Left forelimb (tissue), 1 donor: ENCODE measurements around the gene PRKAA2.

Experiments
- DNase-seq: peaks from one replicate; pipeline ENCODE4 v3.0.0-alpha.2; 2018; ENCODE audit warnings: low spot score

The PRKAA2 gene

DNA sequence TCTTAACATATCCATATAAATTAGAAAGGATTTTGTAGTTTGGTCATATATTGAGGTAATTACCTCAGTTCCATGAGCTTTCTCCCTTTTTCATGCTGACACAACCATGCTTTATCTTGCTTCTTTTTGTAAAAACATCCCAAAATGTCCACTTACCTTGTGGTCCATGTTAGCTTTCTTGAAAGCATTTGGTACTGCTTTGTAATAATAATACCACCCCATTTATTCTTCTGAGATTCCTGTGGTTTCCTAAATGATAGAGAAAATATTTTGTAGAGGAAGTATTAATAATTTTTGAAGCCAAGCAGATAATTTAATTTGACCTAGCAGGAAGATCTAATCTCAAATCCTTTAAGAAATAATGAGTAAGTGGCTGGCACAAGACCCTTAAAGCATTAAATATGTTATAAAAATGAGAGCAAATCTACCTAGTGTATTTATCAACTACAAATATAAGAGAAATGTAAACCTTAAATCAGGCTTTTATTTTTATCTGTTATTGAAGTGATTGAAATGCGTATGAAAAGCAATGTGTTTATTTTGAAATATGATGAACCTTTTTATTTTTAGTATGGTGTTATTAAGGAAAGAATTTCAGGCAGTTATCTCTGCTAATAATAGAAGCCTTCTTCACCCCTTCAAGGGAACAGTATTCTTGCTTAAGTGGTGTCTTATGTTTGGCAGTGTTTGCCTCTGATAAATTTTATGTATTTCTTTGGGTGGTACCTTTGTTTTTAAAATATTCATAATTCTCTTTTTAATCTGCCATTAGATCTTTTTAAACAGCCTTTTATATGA is 9.2 kb downstream of the PRKAA2 start:
- no peak for DNase-seq

DNA sequence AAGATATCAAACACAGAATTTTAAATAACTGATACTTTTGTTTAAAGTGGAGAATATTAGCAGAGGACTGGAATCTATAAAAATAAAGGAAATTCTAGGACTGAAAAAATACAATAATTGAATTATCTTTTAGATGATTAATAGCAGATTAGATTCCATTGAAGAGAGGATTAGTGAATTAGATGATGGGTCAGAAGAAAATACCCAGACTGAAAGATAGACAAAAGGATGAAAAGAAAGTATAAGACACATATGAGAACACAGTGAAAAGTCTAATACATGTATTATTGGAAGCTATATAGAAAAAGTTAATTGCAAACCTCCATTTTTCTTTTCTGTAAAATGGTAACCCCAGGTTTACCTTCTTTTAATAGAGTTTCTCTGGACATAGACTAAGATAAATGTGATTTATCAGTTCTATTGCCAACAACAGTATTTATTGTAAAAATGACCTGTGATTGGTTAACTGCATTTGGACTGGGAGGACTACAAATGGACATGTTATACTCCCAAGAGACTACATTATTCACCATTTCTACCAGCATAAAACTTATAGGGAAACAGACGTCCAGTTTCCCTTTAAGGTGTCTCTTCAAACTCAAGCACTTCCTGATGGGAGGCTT is 11.0 kb downstream of the PRKAA2 start:
- no peak for DNase-seq

DNA sequence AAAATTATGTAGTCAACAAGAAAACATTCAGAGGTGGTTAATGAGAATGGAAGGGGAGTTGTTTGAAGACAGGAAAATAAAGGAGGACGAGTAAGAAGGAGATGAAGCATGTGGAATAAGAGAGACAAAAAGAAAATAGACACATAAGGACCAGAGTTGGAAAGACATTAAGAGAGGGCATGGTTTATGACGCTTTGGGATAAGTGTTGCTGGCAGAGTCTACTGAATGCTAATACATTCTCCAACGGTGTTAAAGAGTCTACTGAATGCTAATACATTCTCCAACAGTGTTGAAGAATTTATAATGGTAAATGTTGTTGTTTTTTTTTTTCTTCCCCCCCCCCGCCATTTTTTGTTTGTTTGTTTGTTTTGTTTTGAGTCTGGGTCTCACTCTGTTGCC is 13.1 kb downstream of the PRKAA2 start:
- DNase-seq, result no peak

DNA sequence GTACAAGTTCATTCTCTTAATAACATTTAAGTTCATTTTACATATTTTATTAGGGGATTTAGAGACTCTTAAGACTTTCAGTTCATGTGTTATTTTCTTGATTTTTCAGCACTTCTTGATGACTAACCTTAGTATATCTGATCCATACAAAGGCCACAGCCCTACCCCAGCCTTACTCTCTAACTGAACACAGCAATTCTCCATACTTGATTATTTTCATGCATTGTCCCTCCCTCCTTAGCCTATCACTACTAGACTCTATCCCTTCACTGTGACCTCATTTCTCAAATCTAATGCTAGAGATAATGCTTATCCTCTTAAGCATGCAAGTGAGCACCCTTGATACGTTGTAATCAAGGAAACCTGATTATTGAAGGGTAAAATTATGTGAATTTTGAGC is 15.2 kb downstream of the PRKAA2 start:
- DNase-seq, result no peak

DNA sequence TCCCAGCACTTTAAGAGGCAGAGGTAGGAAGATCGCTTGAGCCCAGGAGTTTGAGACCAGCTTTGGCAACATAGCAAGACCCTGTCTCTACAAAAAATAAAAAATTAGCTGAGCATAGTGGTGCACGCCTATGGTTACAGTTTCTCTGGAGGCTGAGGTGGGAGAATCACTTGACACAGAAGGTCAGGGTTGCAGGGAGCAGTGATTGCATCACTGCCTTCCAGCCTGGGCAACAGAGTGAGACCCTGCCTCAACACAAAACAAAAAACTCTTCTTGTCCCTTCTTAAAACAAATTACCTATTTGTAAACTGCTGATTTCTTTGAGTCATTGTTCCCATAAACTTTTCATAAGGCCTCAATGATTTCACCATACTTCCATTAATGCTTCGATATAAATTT is 18.7 kb downstream of the PRKAA2 start:
- DNase-seq, result no peak

DNA sequence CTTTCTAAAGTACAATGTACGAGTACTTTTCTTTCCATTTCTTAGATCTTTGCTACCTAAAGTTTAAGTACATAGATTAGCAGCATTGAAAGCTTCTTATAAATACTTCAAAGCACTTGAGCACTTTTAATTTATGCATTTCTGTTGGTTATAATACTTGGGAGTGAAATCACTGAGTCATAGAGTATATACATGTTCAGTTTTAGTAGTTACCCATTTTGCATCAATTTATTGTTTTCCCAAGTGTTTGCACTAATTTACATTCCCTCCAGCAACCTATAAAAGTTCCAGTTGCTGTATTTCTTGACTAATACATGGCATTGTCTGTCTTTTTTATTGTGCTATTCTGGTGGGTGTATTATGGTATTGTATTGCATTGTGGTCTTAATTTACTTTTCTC is 20.3 kb downstream of the PRKAA2 start:
- DNase-seq, result no peak

DNA sequence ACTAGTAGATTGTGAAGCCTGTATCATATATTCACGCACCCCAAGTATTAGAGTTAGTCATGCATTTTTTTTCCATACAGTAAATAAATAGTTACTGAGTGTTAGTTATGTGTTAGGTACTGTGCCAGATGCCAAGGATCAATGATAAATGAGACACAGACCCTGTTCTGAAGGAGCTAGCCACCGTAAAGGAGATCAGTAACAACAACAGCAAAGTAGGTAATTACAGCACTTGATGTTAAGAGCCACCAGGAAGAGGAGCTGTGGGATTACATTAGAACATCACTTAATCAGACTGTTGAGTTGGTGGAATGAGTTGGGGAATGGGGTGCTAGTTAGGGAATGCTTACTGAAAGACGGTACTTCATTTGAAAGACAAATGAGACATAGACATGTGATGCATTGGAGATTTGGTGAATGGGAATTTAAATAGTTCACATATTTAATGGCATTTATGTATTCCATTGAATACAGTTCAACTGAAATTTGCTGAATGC is 21.0 kb downstream of the PRKAA2 start:
- no peak for DNase-seq

DNA sequence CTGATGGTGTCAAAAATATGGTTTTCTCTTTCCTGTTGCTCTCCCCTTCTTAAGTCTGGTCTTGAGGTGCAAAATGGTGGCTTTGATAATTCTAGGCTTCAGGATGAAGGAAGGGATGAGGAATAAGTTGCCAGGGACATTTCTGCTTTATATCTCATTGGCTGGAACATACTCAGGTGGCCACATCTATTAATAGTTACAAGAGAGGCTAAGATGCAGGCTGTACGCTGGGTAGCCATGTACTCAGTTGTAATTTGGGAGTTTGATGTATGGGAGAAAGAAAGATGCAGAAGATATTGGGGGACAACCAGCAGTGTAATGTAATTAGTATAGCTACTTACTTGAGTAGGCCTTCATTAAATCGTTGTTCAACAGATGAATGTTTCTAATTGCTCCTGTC is 25.2 kb downstream of the PRKAA2 start:
- DNase-seq, result no peak

DNA sequence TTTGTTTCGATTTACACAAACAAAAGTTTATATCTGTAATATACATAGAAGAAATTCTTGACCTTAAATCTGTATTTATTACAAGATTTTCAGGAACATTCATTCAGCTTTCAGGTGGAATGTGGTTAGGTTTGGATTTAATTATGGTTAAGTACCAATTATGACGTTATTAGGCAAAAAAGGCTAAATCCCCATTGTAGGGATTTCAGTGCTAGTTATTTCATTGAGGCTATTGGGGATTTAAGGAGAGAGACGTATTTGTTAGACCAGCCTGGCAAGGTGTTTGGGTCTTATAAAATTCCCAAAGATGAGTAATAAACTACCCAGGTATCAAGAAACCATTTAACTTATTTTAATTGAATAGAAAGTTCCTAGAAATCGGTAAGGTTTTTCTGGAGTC is 26.0 kb downstream of the PRKAA2 start:
- DNase-seq, result no peak

DNA sequence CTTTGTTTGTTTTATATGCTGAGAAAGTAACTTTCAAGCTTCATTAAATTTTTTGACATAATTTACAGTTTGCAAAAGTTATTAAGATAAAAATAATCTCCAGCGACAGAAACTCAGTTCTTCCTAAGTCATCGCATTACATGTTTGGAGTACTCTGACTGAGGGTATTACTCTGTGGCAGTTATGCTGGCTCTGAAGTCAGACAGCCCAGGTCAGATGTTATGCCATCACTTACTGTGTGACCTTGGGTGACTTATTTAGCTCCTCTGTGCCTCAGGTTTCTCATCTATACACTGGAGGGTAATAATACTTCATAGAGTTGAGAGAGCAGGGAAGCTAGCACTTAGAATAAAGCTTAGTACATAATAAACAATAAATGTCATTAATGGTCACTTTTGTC is 26.4 kb downstream of the PRKAA2 start:
- no peak for DNase-seq

DNA sequence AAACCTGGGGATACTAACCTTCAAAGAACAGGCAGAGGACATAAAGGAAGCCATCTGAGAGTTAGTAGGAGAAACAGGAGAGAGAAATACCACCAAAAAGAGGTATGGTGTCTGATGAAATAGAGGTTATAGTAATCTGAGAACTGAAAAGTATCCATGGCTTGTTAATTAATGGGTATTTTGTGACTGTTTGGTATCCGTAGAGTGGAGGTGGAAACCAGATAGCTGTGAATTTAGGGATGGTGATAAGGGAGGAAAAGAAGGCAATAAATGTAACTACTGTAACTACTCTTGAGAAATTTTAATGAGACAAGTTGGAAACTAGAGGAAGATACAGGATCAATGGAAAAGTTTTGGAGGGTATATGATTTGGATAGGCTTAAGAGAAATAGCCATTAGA is 27.5 kb downstream of the PRKAA2 start:
- no peak for DNase-seq

DNA sequence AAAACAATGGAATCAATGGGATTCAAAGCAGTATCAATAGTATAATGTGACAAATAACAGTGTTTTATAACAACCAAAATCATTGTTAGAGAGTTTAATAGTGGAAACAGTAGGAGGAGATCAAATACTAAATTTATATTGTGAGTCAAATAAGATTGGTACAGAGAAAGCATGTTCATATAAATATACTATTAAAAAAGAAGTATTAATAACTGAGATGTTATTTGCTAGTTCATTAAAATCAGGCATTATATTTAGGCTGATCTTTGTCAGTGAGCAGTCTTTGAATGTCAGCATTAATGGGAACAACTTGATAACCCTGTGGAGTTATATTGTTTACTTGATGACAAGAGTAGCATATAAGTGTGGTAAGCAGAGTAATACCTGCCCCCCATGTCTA is 30.6 kb downstream of the PRKAA2 start:
- no peak for DNase-seq

DNA sequence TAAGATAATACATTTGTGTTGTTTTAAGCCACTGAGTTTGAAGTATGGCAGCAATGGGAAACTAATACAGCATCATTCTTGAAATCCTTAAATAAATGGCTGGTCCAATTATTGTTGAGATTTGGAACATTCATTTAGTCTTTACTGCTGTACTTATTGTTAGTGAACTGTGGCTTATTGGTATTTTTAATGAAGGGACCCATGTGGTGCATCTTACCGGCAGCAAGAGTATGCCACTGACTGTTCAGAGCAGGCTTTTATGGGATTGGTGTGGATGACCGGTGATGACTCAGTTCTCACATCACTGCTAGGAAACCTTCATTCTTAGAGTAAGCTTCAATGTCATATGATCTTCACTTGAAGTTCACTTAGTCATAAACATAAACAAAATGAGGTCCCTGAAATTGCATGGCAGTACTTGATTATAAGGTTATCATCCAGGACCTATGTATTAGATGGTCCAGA is 31.5 kb downstream of the PRKAA2 start:
- no peak for DNase-seq

DNA sequence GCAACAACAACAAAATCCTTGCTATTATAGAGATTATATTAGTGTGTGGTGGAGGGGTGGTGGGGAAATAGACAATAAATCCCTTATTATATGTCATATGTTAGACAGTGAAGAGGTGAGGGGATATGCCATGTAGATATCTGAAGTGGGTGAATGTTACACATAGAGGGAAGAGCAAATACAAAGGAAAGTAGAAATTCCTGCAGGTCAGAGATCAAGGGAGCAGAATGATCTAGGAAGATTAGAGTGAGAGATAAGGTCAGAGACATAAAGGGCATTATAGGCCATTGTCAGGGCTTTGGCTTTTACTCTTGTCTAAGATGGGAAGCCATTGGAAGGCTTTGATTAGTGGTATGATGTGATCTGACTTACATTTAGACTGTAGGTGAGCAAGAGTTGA is 38.5 kb downstream of the PRKAA2 start:
- DNase-seq, result no peak

DNA sequence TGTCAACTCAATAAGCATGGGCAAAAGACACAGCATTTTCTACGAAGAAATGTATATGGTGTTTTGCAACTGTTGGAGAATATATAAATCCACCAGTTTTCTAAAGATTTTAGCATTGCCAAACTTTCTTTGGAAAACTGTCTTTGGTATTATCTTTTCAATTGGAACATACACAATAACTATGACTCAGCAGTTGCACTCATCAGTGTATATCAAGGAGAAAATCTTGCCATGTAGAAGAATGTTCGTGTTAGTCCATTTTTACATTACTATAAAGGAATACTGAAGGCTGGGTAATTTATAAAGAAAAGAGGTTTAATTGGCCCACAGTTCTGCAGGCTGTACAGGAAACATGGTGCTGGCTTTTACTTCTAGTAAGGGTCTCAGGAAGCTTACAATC is 41.1 kb downstream of the PRKAA2 start:
- no peak for DNase-seq

DNA sequence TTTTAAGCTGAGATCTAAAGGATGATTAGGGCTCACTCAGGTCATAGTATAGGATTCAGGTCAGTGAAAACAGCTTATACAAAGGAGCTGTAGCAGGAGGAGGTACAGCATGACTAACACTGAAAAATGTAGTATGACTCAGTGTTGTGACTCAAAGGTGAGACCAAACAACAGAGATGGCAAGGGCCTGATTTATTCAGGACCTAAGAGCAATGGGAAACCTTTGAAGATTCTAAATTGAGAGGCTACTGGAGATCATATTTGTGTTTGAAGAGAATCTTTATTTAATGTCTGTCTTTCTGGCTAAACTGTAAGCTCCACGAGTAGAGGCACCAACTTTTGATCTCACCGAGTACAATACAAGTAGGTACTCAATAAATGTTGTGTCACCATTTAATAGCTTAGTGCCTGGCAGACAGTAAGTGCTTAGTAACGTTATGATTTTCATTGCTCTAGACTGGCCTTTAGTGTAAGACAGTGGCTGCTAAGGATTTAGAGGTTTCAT is 43.5 kb downstream of the PRKAA2 start:
- DNase-seq, result no peak

DNA sequence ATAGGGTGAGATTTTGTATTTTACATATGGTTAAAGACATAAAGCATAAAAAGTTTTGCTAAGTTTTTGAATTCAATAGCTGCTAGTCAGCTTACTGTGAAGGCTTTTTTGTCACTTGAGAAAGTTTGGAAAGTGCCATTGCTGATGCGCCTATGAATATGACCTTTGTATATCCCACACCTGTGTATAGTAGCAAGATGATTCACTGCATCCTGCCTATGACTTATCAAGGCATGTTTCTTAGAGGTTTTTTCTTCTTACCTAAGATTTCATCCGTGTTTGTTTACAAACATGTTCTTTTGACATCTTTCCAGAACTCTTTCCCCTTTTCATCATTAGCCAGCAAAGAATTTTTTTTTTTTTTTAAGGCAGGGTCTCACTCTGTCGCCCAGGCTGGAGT is 51.5 kb downstream of the PRKAA2 start:
- no peak for DNase-seq

DNA sequence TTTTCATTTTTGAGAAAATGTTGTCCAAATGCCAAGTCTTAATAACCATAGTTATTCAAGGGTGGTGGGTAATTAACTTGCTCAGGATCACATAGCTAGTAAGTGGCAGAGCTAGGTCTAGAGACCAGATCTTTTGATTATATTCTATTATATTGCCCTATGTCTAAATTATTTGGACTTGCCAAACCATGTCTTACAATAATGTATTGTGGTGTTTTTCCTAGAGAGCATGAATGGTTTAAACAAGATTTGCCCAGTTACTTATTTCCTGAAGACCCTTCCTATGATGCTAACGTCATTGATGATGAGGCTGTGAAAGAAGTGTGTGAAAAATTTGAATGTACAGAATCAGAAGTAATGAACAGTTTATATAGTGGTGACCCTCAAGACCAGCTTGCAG is 58.6 kb downstream of the PRKAA2 start:
- no peak for DNase-seq

DNA sequence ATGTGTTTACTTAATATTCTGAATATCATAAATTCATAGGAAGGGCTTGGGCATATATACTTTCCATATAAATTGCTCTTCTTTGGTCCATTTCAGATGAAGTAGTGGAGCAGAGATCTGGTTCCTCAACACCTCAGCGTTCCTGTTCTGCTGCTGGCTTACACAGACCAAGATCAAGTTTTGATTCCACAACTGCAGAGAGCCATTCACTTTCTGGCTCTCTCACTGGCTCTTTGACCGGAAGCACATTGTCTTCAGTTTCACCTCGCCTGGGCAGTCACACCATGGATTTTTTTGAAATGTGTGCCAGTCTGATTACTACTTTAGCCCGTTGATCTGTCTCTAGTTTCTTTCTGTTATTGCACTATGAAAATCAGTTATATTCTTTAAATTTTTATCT is 62.3 kb downstream of the PRKAA2 start:
- DNase-seq, result no peak

DNA sequence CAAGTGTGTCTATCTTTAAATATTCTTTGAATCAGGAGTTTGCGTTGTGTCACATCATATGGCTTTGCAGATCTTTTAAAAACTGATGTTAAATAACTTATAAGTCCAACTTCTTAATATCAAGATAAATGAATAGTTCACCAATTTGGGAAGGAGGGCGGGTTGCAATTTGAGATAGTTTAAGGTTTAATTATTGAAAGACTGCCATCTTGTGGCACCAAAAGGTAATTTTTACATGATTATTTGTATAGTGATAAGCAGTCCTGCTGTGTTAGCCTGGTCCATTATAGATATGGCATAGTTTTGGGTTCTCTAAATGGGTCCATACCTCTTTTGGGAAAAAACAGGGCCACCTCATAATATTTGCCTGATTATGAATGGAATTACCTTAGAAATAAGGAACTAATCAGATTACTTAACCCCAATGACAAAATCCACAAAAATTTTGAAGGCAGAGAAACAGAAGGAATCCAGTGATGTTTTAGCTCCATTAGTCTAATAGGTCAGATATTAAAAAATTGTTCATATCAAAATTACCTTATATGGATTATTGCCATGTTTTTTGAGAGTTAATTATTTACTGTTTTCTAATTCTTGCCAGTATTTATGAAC is 64.3 kb downstream of the PRKAA2 start:
- no peak for DNase-seq

DNA sequence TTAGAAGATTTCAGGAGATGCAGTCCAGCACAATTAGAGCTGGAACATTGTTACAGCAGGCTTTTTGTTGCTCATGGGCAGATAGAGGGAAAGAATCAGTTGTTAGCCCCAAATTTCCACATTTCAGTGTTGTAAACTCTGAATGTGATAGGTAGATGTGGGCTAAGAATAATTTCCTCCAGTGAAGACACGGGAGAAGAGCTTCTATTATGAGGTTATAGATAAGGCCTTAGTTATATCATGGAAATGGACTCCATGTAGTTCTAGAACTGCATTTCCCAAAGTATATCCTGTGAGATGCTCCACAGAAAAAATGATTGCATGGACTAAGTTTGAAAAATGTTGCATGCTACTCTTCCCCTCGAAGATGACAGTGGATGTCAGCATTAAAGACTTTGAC is 64.9 kb downstream of the PRKAA2 start:
- DNase-seq, result no peak

DNA sequence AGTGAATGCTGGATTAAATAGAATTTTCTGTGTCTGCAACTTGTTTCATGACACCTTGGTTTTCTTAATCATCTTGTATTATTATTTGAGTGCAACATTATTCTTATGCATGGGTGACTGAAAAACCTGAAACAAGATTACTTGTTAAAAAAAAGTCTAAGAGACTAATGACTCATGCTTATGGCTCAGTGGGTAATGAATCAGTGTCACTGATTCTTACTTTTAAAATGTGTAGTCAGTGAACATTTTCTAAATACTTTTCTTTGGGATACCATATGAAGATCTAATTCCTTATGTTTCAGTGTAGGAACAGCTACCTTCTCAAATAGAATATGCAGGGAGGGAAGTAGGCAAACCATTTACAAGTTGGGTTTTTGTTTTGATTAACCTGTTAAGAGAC is 65.5 kb downstream of the PRKAA2 start:
- no peak for DNase-seq

DNA sequence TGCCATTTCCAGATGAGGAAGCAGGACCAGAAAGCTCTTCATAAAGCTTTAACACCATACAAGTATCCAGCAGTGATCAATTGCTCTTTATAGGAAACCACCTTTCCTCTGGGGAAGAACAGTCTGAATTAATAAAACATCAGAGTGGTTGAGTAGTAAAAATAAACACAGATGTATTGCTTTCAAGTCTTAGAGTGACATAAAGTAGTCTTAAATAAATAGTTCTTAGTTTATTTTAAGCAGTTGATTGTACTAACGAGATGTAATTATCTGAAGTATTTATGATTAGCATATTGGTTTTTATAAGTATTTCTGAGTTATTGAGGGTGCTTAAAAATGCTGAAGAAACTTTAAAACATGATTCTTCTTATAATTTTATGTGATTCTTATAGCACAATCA is 67.0 kb downstream of the PRKAA2 start:
- no peak for DNase-seq
